ENCODE data around the gene MRLN. TPM values are rescaled to one million over a fixed set of nuclear protein-coding genes. Genes with fewer than 3 reads are reported as not detected.

MRLN gene
- total RNA-seq, 1 donor from 2014 or later: not detected

- Mint-ChIP-seq H3K9me3 (peaks cover 44% of the 10 kb centered on the region), H3K4me3 (no peak overlapping the region), H3K4me1 (no peaks in the 10 kb centered on the region), H3K27me3 (ENCODE audit: low read depth) (no peaks in the 10 kb centered on the region), H3K27ac (no peak overlapping the region), H3K36me3 (peaks cover 5% of the 10 kb centered on the region)
- no peak for TF ChIP-seq CTCF (IDR thresholded peaks at IDR 0.05; ENCODE audit: unreplicated experiment)
- no peak for DNase-seq (ENCODE audit: low spot score in 2 of 2, unreplicated experiment in 2 of 2)
These were observed 18.0 kb upstream of the MRLN start for GRCh38 chr10:59771162-59771807.

- no peak for TF ChIP-seq CTCF (IDR thresholded peaks at IDR 0.05; ENCODE audit: unreplicated experiment)
- Mint-ChIP-seq H3K4me3 (no peak overlapping the region), H3K36me3 (peaks cover 5% of the 10 kb centered on the region), H3K27ac (no peak overlapping the region), H3K27me3 (ENCODE audit: low read depth) (no peaks in the 10 kb centered on the region), H3K4me1 (no peaks in the 10 kb centered on the region), H3K9me3 (peaks cover 40% of the 10 kb centered on the region)
- DNase-seq (ENCODE audit: low spot score in 2 of 2, unreplicated experiment in 2 of 2): no peak
These were observed 17.4 kb upstream of the MRLN start for GRCh38 chr10:59770689-59771088.

- no peaks in the 10 kb centered on the region for H3K27me3 Mint-ChIP-seq (ENCODE audit: low read depth)
- no peak for DNase-seq (ENCODE audit: low spot score in 2 of 2, unreplicated experiment in 2 of 2)
- no peaks in the 10 kb centered on the region for H3K4me1 Mint-ChIP-seq
- H3K27ac Mint-ChIP-seq: no peak overlapping the region
- no peaks in the 10 kb centered on the region for H3K36me3 Mint-ChIP-seq
- H3K9me3 Mint-ChIP-seq: peaks cover 5% of the 10 kb centered on the region
- H3K4me3 Mint-ChIP-seq: no peak overlapping the region
- TF ChIP-seq CTCF (IDR thresholded peaks at IDR 0.05; ENCODE audit: unreplicated experiment): no peak
These were observed 9.2 kb upstream of the MRLN start for GRCh38 chr10:59762505-59762904.

- H3K27ac Mint-ChIP-seq: no peak overlapping the region
- H3K36me3 Mint-ChIP-seq: no peaks in the 10 kb centered on the region
- no peaks in the 10 kb centered on the region for H3K4me1 Mint-ChIP-seq
- DNase-seq (ENCODE audit: low spot score in 2 of 2, unreplicated experiment in 2 of 2): no peak
- H3K4me3 Mint-ChIP-seq: no peak overlapping the region
- no peak for TF ChIP-seq CTCF (IDR thresholded peaks at IDR 0.05; ENCODE audit: unreplicated experiment)
- H3K9me3 Mint-ChIP-seq: peaks cover 5% of the 10 kb centered on the region
- H3K27me3 Mint-ChIP-seq (ENCODE audit: low read depth): no peaks in the 10 kb centered on the region
These were observed 4.7 kb upstream of the MRLN start for GRCh38 chr10:59757966-59758365.

GRCh38 chr10:59754951-59755350 is 1.7 kb upstream of the MRLN start:
- peaks cover 2% of the 10 kb centered on the region for H3K27me3 Mint-ChIP-seq (ENCODE audit: low read depth)
- no peak overlapping the region for H3K4me3 Mint-ChIP-seq
- no peak overlapping the region for H3K27ac Mint-ChIP-seq
- DNase-seq (ENCODE audit: low spot score in 2 of 2, unreplicated experiment in 2 of 2): no peak
- no peak for TF ChIP-seq CTCF (IDR thresholded peaks at IDR 0.05; ENCODE audit: unreplicated experiment)
- no peaks in the 10 kb centered on the region for H3K4me1 Mint-ChIP-seq
- H3K36me3 Mint-ChIP-seq: no peaks in the 10 kb centered on the region
- H3K9me3 Mint-ChIP-seq: no peaks in the 10 kb centered on the region
